Activated CD4-positive, CD25-positive, alpha-beta regulatory T cell treated with anti-CD3 and anti-CD28 coated beads, Interleukin-2, amount 50 U/mL, for 16 hours (primary cell): ENCODE data around the gene TK1.
"Not testable (repeated sequence)": the region's sequence is repeated elsewhere in the genome, so short reads cannot be mapped to it uniquely, and the experiment has no call there.

Experiments
- DNase-seq: peaks from one replicate; pipeline ENCODE4 v3.0.0-alpha.2; 2020; ENCODE audit warnings: low read depth, low spot score

Gene TK1

GRCh38 chr17:78148286-78149016, 38.4 kb downstream of the TK1 start:
- no peak for DNase-seq

GRCh38 chr17:78147315-78147998, 39.4 kb downstream of the TK1 start:
- no peak for DNase-seq

GRCh38 chr17:78146881-78147280, 40.0 kb downstream of the TK1 start:
- no peak for DNase-seq

- DNase-seq, result no peak
Measured at GRCh38 chr17:78146471-78146869, 40.4 kb downstream of the TK1 start.

GRCh38 chr17:78144736-78145641, 41.9 kb downstream of the TK1 start:
- DNase-seq, result no peak

GRCh38 chr17:78144147-78144719, 42.6 kb downstream of the TK1 start:
- no peak for DNase-seq

GRCh38 chr17:78143214-78144146, 43.4 kb downstream of the TK1 start:
- DNase-seq, result no peak

- DNase-seq, result no peak
Measured at GRCh38 chr17:78142119-78142861, 44.6 kb downstream of the TK1 start.

- no peak for DNase-seq
Measured at GRCh38 chr17:78141437-78142118, 45.3 kb downstream of the TK1 start.

- DNase-seq, result peak; percentile 84
Measured at GRCh38 chr17:78140169-78141051, 46.4 kb downstream of the TK1 start.

- DNase-seq, result not testable (repeated sequence)
Measured at GRCh38 chr17:78139861-78140168, 47.0 kb downstream of the TK1 start.

- no peak for DNase-seq
Measured at GRCh38 chr17:78138204-78139060, 48.4 kb downstream of the TK1 start.

GRCh38 chr17:78137392-78138203, 49.3 kb downstream of the TK1 start:
- no peak for DNase-seq

- DNase-seq, result no peak
Measured at GRCh38 chr17:78135858-78136500, 50.9 kb downstream of the TK1 start.

GRCh38 chr17:78134899-78135385, 51.9 kb downstream of the TK1 start:
- no peak for DNase-seq
